ENCODE data around the gene MYMX.
"Not testable (repeated sequence)": the region's sequence is repeated elsewhere in the genome, so short reads cannot be mapped to it uniquely, and the experiment has no call there.

Gene MYMX

GRCh38 chr6:44216677-44217331, at the start of gene MYMX:
MYMX (plus strand) TSS chr6:44216926; CDS start chr6:44217472, 546 bp downstream.
- DNase-seq = no peak

GRCh38 chr6:44167567-44167966, 49.2 kb upstream of the MYMX start:
- DNase-seq = no peak

- no peak for DNase-seq
Observed at GRCh38 chr6:44169154-44169553, 47.6 kb upstream of the MYMX start.

- no peak for DNase-seq
Observed at GRCh38 chr6:44169886-44170570, 46.7 kb upstream of the MYMX start.

DNA sequence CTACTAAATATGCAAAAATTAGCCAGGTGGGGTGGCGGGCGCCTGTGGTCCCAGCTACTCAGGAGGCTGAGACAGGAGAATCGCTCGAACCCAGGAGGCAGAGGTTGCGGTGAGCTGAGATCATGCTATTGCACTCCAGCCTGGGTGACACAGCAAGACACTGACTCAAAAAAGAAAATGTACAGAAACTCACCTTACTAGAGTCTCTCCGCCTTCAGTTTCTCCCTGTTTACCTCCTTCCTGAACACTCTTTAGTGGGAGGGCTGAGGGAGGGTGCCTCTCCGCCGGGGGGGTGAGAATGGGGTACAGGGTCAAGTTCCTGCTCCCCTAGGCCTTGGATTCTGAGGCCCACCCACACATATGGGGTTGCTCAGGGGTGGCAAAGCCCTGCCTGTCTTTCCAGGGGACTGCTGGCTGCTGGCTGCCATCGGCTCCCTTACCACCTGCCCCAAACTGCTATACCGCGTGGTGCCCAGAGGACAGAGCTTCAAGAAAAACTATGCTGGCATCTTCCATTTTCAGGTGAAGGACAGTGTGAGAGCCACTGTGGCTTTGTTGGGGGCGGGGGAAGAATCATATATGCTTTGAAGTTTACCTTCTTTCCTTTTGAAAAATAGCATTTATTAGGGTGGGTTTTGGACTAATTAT, 44.7 kb upstream of the MYMX start:
- DNase-seq = no peak

- peak; percentile 52 for DNase-seq
Observed at GRCh38 chr6:44172731-44173500, 43.8 kb upstream of the MYMX start.

DNA sequence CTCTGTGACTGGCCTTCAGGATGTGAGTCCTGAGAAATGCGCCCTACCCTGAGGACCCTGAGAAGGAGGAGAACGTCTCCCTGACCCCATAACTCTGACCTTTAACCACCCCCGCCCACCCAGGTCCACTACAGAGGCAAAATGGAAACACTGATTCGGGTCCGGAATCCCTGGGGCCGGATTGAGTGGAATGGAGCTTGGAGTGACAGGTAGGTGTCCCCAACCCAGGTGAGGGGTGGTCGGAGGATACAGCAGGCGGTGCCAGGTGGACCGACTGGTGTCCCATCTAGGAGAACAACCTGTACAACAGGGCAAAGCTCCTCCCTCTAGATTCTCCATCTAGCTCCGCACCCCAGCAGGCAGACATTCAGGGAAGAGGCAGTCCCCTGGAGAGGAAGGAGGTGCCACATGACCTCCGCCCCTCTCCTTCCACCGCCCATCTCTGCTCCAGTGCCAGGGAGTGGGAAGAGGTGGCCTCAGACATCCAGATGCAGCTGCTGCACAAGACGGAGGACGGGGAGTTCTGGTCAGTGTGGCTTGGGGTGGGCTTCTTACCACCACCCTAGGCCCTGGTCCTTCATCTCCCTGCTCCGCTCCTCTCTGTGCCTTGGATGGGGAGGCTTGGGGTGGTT, 40.5 kb upstream of the MYMX start:
- DNase-seq = no peak

- no peak for DNase-seq
Observed at GRCh38 chr6:44176762-44177509, 39.8 kb upstream of the MYMX start.

DNA sequence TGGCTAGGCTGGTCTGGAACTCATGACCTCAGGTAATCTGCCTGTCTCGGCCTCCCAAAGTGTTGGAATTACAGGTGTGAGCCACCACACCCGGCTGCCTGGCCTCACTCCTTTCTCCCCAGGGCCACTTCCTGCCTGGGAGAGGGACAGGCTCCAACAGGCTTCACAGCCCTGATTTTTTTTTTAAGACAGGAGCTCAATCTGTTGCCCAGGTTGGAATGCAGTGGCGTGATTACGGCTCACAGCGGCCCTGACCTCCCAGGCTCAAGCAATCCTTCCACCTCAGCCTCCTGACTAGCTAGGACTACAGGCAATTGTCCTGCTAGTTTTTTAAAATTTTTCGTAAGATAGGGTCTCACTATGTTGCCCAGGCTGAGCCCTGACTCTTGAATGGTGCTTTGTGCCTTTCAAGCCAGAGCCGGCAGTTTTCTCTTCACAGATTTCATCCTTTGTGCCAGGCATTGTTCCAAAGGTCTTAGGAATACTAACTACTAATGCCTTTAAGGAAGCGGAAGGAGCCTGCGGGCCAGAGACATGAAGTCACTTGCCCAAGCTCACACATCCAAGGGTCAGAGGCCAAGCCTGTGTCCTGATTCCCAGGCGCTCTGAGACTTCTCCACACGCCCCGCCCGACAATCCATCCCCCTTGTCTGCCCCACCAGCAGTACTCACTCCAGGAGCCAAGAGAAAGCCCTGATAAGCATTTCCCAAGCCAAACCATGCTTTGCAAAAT, 38.9 kb upstream of the MYMX start:
- no peak for DNase-seq

GRCh38 chr6:44178424-44179071, 38.2 kb upstream of the MYMX start:
- no peak for DNase-seq

DNA sequence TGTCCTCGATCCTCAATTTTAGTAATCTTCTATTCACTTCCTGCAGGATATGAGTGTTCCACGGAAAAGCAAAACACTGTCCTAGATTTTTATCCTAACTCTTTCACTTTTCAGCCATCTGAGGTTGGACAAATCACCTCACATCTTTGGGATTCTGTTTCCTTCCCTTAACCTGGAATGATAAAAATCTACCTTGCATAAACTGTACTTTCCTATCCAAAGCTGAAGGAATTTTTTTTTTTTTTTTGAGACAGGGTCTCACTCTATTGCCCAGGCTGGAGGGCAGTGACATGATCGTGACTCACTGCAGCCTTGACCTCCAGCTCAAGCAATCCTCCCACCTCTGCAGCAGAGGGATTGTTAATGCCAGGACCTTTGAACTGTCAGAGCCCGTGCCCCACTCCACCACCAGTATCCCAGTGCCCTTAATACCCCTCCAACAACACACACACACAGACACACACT, 37.6 kb upstream of the MYMX start:
- no peak for DNase-seq

GRCh38 chr6:44179648-44180047, 37.1 kb upstream of the MYMX start:
- DNase-seq = no peak

GRCh38 chr6:44180406-44180805, 36.3 kb upstream of the MYMX start:
- DNase-seq = no peak

GRCh38 chr6:44180886-44181285, 35.8 kb upstream of the MYMX start:
- no peak for DNase-seq

DNA sequence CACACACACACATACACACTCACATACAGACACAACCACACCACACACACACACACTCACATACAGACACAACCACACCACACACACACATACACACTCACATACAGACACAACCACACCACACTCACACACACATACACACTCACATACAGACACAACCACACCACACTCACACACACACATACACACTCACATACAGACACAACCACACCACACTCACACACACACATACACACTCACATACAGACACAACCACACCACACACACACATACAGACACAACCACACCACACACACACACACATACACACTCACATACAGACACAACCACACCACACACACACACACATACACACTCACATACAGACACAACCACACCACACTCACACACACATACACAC, 34.9 kb upstream of the MYMX start:
- DNase-seq = not testable (repeated sequence)

DNA sequence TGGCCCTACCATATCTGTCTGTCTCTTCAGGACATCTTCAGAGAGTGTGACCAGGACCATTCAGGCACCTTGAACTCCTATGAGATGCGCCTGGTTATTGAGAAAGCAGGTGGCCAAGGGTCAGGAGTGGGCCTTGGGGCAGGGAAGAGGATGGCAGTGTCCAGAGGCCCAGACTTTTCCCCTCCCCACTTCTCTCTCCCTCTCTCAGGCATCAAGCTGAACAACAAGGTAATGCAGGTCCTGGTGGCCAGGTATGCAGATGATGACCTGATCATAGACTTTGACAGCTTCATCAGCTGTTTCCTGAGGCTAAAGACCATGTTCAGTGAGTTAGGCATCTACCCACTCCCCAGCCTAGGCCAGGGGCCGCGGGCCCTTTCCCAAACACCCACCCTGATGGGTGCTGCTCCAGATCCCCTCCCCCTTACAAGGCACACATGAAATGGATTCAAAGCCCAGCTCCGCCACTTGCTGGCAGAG, 33.8 kb upstream of the MYMX start:
- DNase-seq = no peak

GRCh38 chr6:44183783-44184182, 32.9 kb upstream of the MYMX start:
- DNase-seq = no peak

- peak; percentile 44 for DNase-seq
Observed at GRCh38 chr6:44185356-44185755, 31.4 kb upstream of the MYMX start.

DNA sequence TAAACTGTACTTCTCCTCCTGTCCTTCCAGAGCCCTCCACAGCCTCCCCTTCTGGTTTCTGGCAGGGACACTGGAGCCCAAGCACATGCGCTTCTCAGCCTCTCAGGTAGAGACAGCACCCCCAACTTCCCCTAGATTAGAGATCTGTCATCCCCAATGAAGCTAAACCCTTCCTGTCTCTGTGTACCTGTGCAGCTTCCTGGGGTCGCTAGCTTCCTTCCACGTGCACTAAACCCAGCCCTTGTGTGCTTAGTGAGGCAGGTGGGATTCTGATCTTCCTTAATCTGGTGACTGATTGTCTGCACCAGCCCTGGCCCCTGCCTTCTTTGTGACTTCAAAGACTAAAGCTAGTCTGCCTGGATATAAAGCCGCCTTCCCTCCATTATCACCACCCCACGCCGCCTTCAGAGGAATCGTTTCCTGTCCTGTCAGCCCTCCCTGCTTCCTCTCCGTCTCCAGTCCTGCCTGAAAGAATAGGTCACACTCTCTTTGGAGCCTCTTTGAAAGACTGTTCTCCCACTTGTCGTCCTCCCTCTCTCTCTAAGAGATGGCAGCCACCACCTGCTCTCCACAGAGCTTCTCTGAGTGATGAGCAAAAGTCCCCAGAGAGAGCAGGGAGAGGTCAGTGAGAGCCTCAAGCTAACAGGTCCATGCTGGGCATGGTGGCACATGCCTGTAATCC, 30.6 kb upstream of the MYMX start:
- no peak for DNase-seq

DNA sequence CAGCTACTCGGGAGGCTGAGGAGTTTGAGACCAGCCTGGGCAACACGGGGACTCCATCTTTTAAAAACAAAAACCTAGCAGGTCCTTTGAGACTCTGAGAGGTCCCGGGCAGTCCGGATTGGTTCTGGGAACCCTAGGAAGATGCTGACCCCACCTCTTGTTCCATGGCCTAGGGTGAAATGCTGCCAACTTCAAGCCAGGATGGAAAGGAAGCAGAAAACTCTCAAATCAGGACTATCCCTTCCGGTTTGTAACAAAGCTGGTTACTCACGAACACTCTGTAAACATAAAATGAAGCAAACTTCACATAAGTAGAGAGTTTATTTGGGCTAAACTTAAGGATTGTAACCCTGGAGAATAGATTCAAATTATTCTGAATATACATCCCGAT, 30.1 kb upstream of the MYMX start:
- no peak for DNase-seq
